ENCODE data around the gene CYB561. TPM values are rescaled to one million over a fixed set of nuclear protein-coding genes. Genes with fewer than 3 reads are reported as not detected.

The CYB561 gene
- total and polyA plus RNA-seq, 2 experiments from 2014 or later, result 13.7 to 30.9 TPM

DNA sequence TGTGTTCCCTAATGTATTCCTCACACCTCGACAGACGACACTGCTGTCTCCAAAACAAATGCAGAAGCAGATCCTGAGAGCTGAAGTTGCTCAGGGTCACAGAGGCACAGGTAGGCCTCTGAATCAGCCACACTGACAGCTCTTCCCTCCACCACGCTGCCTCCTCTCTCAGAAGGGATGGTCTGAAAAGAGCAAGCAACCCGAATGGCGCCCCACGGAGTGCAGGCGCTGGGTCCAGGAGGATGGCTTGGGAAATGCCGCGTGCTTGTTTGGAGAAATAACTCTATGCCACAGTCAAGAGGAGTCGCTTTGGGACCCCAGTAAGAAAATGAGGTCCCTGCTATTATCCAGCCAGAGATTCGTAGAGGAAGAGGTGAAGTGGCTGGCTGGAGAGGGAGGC, 15.9 kb downstream of the CYB561 start:
- Histone ChIP-seq H3K27me3 (ENCODE audit: insufficient read depth) (no peaks in the 10 kb centered on the region), H3K36me3 (ENCODE audit: insufficient read depth) (no peaks in the 10 kb centered on the region), H3K79me2 (replicated peaks; ENCODE audit: insufficient read depth) (no peaks in the 10 kb centered on the region), H3K4me1 (ENCODE audit: insufficient read depth) (peaks cover 30% of the 10 kb centered on the region), H4K20me1 (replicated peaks; ENCODE audit: insufficient read depth) (no peaks in the 10 kb centered on the region; the same call in 1 of the 2 replicates), H3K4me2 (no peak overlapping the region), H2AFZ (no peak overlapping the region), H3K9me2 (ENCODE audit: insufficient read depth) (no peaks in the 10 kb centered on the region), H3K4me3 (no peak overlapping the region), H3F3A (replicated peaks; ENCODE audit: low read depth) (peaks cover 3% of the 10 kb centered on the region; the same call in 1 of the 2 replicates), H3K27ac (ENCODE audit: low read depth) (no peak overlapping the region)
- Mint-ChIP-seq H3K4me1 (peaks cover 35% of the 10 kb centered on the region), H3K4me3 (no peak overlapping the region), H3K36me3 (ENCODE audit: low read depth) (peaks cover 3% of the 10 kb centered on the region; the same call in 1 of the 3 replicates), H3K27me3 (ENCODE audit: insufficient read depth, low read depth, poor library complexity) (peaks cover 6% of the 10 kb centered on the region), H3K27ac (no peak overlapping the region), H3K9me3 (no peaks in the 10 kb centered on the region)
- TF ChIP-seq NANOG (IDR thresholded peaks at IDR 0.05; ENCODE audit: borderline replicate concordance) (no peak), STAT1 (IDR thresholded peaks at IDR 0.05; ENCODE audit: unreplicated experiment) (no peak), REST (IDR thresholded peaks at IDR 0.05; ENCODE audit: unreplicated experiment) (no peak), ZNF331 (CRISPR knock-in tag; IDR thresholded peaks at IDR 0.05; ENCODE audit: low read depth) (no peak), JUNB (IDR thresholded peaks at IDR 0.05; ENCODE audit: unreplicated experiment) (no peak), CREB1 (CRISPR knock-in tag; IDR thresholded peaks at IDR 0.05; ENCODE audit: low read depth) (no peak), ZNF114 (CRISPR knock-in tag; IDR thresholded peaks at IDR 0.05) (no peak), EZH2phosphoT487 (IDR thresholded peaks at IDR 0.05; ENCODE audit: unreplicated experiment) (no peak)
- TF ChIP-seq, protein P1, sequence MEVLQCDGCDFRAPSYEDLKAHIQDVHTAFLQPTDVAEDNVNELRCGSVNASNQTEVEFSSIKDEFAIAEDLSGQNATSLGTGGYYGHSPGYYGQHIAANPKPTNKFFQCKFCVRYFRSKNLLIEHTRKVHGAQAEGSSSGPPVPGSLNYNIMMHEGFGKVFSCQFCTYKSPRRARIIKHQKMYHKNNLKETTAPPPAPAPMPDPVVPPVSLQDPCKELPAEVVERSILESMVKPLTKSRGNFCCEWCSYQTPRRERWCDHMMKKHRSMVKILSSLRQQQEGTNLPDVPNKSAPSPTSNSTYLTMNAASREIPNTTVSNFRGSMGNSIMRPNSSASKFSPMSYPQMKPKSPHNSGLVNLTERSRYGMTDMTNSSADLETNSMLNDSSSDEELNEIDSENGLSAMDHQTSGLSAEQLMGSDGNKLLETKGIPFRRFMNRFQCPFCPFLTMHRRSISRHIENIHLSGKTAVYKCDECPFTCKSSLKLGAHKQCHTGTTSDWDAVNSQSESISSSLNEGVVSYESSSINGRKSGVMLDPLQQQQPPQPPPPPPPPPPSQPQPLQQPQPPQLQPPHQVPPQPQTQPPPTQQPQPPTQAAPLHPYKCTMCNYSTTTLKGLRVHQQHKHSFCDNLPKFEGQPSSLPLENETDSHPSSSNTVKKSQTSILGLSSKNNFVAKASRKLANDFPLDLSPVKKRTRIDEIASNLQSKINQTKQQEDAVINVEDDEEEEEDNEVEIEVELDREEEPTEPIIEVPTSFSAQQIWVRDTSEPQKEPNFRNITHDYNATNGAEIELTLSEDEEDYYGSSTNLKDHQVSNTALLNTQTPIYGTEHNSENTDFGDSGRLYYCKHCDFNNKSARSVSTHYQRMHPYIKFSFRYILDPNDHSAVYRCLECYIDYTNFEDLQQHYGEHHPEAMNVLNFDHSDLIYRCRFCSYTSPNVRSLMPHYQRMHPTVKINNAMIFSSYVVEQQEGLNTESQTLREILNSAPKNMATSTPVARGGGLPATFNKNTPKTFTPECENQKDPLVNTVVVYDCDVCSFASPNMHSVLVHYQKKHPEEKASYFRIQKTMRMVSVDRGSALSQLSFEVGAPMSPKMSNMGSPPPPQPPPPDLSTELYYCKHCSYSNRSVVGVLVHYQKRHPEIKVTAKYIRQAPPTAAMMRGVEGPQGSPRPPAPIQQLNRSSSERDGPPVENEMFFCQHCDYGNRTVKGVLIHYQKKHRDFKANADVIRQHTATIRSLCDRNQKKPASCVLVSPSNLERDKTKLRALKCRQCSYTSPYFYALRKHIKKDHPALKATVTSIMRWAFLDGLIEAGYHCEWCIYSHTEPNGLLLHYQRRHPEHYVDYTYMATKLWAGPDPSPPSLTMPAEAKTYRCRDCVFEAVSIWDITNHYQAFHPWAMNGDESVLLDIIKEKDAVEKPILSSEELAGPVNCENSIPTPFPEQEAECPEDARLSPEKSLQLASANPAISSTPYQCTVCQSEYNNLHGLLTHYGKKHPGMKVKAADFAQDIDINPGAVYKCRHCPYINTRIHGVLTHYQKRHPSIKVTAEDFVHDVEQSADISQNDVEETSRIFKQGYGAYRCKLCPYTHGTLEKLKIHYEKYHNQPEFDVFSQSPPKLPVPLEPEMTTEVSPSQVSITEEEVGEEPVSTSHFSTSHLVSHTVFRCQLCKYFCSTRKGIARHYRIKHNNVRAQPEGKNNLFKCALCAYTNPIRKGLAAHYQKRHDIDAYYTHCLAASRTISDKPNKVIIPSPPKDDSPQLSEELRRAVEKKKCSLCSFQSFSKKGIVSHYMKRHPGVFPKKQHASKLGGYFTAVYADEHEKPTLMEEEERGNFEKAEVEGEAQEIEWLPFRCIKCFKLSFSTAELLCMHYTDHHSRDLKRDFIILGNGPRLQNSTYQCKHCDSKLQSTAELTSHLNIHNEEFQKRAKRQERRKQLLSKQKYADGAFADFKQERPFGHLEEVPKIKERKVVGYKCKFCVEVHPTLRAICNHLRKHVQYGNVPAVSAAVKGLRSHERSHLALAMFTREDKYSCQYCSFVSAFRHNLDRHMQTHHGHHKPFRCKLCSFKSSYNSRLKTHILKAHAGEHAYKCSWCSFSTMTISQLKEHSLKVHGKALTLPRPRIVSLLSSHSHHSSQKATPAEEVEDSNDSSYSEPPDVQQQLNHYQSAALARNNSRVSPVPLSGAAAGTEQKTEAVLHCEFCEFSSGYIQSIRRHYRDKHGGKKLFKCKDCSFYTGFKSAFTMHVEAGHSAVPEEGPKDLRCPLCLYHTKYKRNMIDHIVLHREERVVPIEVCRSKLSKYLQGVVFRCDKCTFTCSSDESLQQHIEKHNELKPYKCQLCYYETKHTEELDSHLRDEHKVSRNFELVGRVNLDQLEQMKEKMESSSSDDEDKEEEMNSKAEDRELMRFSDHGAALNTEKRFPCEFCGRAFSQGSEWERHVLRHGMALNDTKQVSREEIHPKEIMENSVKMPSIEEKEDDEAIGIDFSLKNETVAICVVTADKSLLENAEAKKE (CRISPR knock-in tag; IDR thresholded peaks at IDR 0.05), result no peak
- TF ChIP-seq, protein P2, sequence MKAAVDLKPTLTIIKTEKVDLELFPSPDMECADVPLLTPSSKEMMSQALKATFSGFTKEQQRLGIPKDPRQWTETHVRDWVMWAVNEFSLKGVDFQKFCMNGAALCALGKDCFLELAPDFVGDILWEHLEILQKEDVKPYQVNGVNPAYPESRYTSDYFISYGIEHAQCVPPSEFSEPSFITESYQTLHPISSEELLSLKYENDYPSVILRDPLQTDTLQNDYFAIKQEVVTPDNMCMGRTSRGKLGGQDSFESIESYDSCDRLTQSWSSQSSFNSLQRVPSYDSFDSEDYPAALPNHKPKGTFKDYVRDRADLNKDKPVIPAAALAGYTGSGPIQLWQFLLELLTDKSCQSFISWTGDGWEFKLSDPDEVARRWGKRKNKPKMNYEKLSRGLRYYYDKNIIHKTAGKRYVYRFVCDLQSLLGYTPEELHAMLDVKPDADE (IDR thresholded peaks at IDR 0.05), result no peak
- ATAC-seq (no peak), DNase-seq (ENCODE audit: low spot score) (no peak)

Measured in GM23338 (cell line).